CD4-positive, alpha-beta T cell treated with Interleukin-10 for 1 hour (primary cell): ENCODE measurements around the gene BIN1.

Experiments
- DNase-seq: peaks from one replicate; pipeline ENCODE4 v3.0.0-alpha.2; 2020

BIN1 gene

GRCh38 chr2:127106991-127107621 is at the start of gene BIN1:
BIN1 (minus strand) TSS chr2:127107154; CDS start chr2:127106943, 211 bp downstream.
- peak; percentile 80 for DNase-seq

- DNase-seq: no peak
Measured at GRCh38 chr2:127155947-127156346, 49.0 kb upstream of the BIN1 start.

- DNase-seq: no peak
Measured at GRCh38 chr2:127155028-127155581, 48.2 kb upstream of the BIN1 start.

- DNase-seq: no peak
Measured at GRCh38 chr2:127154396-127154795, 47.4 kb upstream of the BIN1 start.

GRCh38 chr2:127153691-127154158 is 46.8 kb upstream of the BIN1 start:
- DNase-seq: no peak

- DNase-seq: no peak
Measured at GRCh38 chr2:127150996-127151395, 44.0 kb upstream of the BIN1 start.

DNA sequence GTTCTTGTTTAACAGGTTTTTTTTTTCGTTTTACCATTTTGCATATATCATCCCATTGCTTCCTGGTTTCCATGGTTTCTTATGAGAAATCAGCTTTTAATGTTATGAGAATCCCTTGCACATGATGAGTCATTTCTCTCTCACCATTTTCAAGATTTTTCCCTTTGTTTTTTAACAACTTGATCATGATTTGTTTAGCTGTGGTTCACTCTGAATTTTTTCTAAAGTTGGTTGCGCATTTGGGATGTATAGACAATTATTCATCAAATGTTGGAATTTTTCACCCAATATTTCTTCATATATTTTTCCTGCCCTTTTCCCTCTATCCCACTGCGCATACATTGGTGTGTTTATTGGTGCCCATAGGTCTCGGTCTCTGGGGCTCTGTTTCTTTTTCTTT is 42.4 kb upstream of the BIN1 start:
- DNase-seq: no peak

GRCh38 chr2:127146820-127147502 is 40.0 kb upstream of the BIN1 start:
- no peak for DNase-seq

- no peak for DNase-seq
Measured at GRCh38 chr2:127146071-127146725, 39.2 kb upstream of the BIN1 start.

DNA sequence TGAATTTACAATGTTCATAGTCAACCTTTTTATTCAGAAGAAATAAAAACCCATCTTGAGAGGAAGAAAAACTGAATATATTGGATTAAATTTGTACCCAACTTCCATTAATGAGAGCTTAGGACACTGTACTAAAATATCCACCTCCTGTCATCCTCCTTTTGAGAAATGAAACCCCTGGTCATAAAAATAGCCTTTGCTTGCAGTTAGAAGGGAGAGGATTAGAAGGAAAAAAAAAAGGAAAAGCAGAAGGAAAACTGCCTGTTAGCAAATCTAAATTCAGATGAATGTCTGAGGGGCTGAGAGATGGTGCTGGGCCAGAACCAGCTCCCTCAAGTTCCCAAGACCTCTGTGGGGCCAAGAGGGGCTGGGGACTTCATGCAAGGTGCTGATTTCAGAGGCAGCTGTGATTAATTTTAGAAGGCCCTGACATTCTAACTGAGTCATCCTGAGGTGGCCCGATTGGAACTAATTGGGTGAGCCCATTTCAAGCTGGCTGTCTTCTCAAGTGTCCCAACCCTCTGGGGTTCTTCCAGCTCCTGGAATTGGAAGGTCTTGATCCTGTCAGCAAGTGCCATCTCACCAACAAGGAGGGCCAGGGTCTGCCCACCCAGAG is 38.4 kb upstream of the BIN1 start:
- no peak for DNase-seq

GRCh38 chr2:127143841-127144782 is 37.2 kb upstream of the BIN1 start:
- DNase-seq: no peak

DNA sequence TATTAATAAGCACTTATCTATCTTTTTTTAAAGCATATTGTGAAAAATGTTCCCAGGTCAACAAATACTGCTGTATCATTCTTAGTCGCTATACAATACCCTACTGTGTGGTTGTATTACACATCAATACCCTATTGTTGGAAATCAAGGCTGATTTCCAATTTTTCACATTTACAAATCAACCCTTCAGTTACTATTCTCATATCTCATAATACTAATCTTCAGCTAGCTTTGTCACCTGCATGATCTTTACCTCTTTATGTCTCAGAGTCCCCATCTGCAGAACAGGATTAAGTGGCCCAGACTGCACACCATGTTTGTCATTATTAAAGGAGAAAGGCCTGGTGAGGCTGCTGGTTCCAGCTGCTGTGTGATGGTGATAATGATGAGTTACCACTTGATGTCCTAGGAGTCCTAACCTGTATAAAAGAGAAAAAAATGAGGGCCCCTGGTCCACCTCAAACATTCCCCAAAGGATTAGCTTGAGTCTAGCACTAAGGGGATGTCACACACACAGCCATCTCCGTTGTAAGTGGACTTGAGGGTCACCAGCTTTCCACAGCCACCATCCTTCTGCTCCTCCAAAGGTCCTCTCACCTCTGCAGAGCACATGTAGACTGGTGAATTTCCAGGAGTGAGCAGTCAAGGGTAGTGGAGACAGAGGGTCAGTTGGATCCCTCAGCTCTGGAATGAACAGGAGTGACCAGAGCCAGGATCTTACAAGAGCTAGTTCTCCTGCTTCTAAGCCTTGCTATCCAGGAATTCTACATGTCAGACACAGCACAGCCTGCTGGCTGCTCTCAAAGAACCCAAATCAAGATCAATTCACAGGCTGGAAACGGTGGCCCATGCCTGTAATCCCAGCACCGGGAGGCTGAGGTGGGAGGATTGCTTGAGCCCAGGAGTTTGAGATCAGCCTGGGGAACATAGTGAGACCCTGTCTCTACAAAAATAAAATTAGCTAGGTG is 36.0 kb upstream of the BIN1 start:
- no peak for DNase-seq

- DNase-seq: no peak
Measured at GRCh38 chr2:127140538-127140937, 33.6 kb upstream of the BIN1 start.

- no peak for DNase-seq
Measured at GRCh38 chr2:127139766-127140165, 32.8 kb upstream of the BIN1 start.

DNA sequence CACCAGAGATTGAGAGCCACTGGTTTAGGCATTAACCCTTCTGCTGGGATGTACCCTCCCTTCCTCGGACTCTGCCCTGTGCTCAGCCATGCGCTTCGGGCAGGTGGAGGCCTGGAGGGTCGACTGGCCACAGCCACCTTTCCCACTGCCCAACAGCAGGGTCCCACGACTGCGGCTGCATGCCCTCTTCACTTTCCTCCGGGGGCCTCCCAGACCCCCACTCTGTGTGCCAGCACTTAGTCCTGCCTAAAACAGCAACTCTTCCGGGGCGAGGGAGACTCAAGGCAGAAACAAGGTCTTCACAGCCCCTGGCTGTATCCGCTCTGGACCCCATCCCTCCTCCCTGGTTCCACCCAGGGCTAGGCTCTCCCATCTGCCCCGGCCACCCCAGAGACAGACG is 31.3 kb upstream of the BIN1 start:
- DNase-seq: no peak

- no peak for DNase-seq
Measured at GRCh38 chr2:127137741-127138140, 30.8 kb upstream of the BIN1 start.

DNA sequence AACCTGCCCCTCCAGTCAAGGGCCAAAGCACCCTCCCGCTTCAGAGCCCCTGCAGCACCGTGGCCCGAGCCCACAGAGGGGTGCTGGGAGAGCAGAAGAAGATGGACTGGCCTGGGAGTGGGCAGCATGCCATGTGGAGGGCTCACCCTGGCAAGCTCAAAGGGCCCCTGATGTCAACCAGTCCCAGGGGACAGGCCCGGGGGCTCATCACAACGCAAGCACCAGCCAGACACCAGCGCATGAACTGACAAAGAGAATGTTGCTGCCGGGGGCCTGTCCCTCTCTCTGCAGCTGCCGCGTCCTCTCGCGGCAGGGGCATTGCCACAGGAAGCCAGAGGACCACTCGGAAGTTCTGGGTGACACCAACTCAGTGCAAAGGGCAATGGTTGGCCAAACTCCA is 30.3 kb upstream of the BIN1 start:
- no peak for DNase-seq

DNA sequence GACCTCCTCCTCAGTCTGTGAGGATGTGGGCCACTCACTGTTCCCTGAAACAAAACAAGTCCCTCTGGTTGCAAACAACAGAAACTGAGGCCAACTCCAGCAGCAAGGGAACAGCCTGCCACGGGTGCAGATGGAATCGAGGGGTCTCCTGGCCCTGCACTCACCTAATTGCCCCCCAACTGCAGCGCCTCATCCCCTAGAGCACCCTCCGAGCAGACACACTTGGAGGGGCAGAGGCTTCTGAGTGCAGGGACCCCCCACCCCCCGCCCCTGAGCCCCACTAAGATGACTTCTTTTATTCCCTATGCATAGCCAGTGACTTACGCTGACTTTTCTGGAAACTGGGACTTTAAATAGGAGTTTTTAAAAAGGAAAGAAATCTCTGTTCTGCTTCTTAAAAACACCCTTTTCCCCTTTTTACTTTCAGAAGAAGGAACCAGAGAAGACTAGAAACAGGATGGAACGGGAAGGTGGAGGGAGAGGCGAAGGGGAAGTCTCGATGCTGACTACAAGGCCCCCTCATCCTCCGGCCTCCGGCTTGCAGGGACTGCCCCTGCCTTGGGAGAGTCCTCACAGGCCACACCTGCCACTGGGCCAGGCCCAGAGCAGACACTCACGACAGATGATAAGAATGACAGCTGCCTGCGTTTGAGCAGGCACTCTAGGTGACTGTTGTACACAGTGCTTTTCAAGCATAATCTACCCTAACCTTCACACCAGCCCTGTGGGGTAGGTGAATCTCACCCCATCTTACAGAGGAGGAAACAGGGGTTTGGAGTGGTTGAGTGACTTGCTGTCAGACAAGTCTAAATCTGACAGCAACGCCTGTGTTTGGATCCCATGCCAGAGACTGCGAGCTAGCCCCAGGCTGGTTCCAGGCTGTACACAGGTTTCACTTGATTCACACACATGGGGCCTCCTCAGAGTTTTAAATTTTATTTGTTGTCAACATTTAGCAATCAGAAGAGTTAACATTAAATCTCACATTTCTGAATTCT is 28.2 kb upstream of the BIN1 start:
- DNase-seq: no peak

- no peak for DNase-seq
Measured at GRCh38 chr2:127134235-127134634, 27.3 kb upstream of the BIN1 start.

GRCh38 chr2:127133793-127134192 is 26.8 kb upstream of the BIN1 start:
- DNase-seq: no peak
